ENCODE data around the gene NR1I2.

The NR1I2 gene

DNA sequence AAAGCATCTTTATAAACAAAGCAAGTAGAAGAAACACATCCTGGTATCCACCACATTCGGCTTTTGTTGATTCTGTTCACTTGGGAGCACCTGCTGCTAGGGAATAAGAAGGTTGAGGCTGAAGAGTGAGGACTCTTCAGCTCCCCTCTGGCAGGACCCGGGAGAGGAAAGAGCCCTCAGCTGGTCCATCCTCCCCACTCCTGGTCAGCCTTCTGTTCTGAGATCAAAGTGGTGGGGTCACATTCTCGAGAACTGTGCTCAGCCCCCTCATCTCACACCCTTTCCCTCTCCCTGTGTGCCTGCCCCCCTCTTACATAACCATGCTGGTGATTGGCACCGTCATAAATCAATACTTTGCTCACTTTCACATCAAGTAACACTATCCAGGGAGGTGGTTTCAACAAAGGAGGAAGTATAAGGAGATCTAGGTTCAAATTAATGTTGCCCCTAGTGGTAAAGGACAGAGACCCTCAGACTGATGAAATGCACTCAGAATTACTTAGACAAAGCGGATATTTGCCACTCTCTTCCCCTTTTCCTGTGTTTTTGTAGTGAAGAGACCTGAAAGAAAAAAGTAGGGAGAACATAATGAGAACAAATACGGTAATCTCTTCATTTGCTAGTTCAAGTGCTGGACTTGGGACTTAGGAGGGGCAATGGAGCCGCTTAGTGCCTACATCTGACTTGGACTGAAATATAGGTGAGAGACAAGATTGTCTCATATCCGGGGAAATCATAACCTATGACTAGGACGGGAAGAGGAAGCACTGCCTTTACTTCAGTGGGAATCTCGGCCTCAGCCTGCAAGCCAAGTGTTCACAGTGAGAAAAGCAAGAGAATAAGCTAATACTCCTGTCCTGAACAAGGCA lies at the start of gene NR1I2:
NR1I2 (plus strand) TSS at position 772 of the 869 bp plus-strand sequence.
- no peak within 1 kb of the TSS for H3K4me3 ChIP-seq (ENCODE audit: low read length)
- H3K27me3 ChIP-seq (ENCODE audit: control insufficient read depth, insufficient read depth, low read length), result no peaks in the 10 kb centered on the region
- H3K4me1 ChIP-seq (ENCODE audit: control insufficient read depth, low read depth, low read length), result no peaks in the 10 kb centered on the region
- no peak within 1 kb of the TSS for H3K9ac ChIP-seq (ENCODE audit: low read length)
- no peaks in the 10 kb centered on the region for H3K9me3 ChIP-seq (ENCODE audit: control insufficient read depth, low read depth, low read length)
- no peaks in the 10 kb centered on the region for H3K36me3 ChIP-seq (ENCODE audit: control insufficient read depth, low read depth, low read length)
- H3K27ac ChIP-seq (ENCODE audit: low read length), result no peak within 1 kb of the TSS

DNA sequence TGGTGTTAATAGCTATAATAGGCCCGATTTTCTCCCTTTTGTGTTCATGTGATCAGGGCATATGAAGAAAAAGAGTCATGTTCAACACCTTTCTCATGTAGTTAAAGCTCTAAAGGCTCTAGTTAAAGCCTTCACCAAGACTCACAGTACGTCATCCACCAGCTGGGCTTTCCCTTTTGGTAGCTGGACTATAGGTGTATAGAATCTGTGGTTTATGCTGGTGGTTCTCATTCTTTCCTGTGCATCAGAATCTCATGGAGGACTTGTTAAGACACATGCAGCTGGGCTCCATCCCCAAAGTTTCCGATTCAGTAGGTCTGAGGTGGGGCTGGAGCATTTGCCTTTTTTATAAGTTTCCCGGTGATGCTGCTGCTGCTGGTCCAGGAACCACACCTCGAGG lies 48.1 kb upstream of the NR1I2 start:
- Histone ChIP-seq H3K4me3 (ENCODE audit: low read length) (no peak overlapping the region), H3K27ac (ENCODE audit: low read length) (no peak overlapping the region), H3K9ac (ENCODE audit: low read length) (no peak overlapping the region), H3K4me1 (ENCODE audit: control insufficient read depth, low read depth, low read length) (no peaks in the 10 kb centered on the region), H3K36me3 (ENCODE audit: control insufficient read depth, low read depth, low read length) (no peaks in the 10 kb centered on the region), H3K27me3 (ENCODE audit: control insufficient read depth, insufficient read depth, low read length) (no peaks in the 10 kb centered on the region), H3K9me3 (ENCODE audit: control insufficient read depth, low read depth, low read length) (no peaks in the 10 kb centered on the region)

DNA sequence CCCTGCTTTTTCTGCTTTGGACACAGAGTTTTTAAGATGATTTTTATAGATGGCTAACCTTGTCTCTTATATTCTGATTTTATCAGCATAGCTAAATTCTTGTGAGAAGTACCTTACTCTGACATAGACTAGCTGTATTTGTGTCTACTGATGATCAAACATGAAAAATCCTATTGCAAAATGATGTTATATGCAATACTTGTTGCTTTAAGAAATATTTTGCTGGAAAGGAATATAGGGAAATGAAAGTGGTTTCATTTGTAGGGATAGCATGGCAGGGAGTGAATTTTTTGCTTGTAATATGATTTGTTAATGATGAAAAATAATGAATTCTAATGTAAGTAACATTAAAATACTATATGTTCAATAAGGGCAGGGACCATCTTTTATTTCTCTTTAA lies 43.2 kb upstream of the NR1I2 start:
- no peak overlapping the region for H3K27ac ChIP-seq (ENCODE audit: low read length)
- no peak overlapping the region for H3K9ac ChIP-seq (ENCODE audit: low read length)
- H3K36me3 ChIP-seq (ENCODE audit: control insufficient read depth, low read depth, low read length), result no peaks in the 10 kb centered on the region
- no peaks in the 10 kb centered on the region for H3K27me3 ChIP-seq (ENCODE audit: control insufficient read depth, insufficient read depth, low read length)
- H3K4me1 ChIP-seq (ENCODE audit: control insufficient read depth, low read depth, low read length), result no peaks in the 10 kb centered on the region
- H3K9me3 ChIP-seq (ENCODE audit: control insufficient read depth, low read depth, low read length), result no peaks in the 10 kb centered on the region
- H3K4me3 ChIP-seq (ENCODE audit: low read length), result no peak overlapping the region

DNA sequence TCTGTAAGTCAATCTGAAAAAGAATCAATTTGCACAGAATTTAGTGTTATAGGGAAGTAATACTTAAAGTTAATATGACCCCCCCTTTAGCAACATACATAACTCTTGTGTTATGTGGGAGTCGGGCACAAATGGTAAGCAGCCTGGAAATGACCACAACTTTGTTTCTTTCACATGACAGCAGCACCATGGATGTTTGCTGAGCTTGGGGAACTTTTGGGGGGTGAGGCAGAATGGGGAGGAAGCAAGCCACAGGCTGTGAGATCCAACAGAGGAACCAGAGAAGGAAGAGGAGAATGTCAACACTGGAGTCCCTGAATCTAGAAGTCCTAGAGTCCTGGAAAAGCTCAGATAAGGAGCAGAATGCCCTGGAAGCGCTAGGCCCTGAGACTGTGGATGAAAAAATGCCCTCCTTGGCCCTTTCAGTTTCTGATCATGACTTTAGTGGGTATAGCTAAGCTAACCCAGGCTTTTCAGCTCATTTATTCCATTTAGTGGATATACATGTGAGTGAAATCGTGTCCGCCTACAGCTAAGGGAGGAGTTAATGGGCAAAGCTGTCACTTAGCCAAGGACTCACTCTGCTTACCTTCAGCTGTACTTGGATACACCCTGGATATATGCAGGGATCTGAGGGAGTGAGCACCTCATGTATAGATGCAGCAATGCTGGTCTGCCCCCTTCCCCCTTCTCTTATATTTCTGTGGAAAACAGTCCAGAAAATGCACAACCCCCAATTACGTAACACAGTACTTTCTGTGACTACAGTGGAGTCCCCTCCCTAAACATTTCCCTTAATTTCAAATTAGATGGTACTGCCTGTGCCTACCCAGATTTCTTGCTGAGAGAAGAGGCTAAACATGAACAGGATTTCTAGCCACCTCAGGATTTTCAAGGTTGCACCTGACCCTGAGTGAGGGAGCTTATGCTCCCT lies 40.0 kb upstream of the NR1I2 start:
- Histone ChIP-seq H3K4me1 (ENCODE audit: control insufficient read depth, low read depth, low read length) (no peaks in the 10 kb centered on the region), H3K27ac (ENCODE audit: low read length) (no peak overlapping the region), H3K4me3 (ENCODE audit: low read length) (no peak overlapping the region), H3K9ac (ENCODE audit: low read length) (no peak overlapping the region), H3K9me3 (ENCODE audit: control insufficient read depth, low read depth, low read length) (no peaks in the 10 kb centered on the region), H3K36me3 (ENCODE audit: control insufficient read depth, low read depth, low read length) (no peaks in the 10 kb centered on the region), H3K27me3 (ENCODE audit: control insufficient read depth, insufficient read depth, low read length) (no peaks in the 10 kb centered on the region)

DNA sequence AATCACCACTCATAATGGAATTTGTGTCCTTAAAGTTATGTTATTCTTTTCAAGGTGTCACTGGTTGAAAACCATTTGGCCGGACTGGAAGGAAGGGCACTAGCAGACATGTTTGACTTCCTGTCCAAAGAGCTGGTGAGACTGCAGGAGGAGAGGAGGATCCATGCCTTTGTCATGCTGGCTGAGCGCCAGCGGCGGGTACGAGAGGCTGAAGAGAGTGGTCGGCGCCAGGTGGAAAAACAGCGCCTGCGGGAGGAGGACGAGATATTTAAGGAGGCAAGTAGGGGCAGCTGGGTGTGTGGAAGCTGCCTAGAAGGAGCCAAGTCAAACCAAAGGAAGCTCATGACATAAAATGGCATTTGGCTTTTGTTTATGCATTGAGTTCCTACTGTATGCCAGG lies 38.0 kb upstream of the NR1I2 start:
- H3K9ac ChIP-seq (ENCODE audit: low read length), result no peak overlapping the region
- H3K27me3 ChIP-seq (ENCODE audit: control insufficient read depth, insufficient read depth, low read length), result no peaks in the 10 kb centered on the region
- H3K9me3 ChIP-seq (ENCODE audit: control insufficient read depth, low read depth, low read length), result no peaks in the 10 kb centered on the region
- no peaks in the 10 kb centered on the region for H3K4me1 ChIP-seq (ENCODE audit: control insufficient read depth, low read depth, low read length)
- no peak overlapping the region for H3K4me3 ChIP-seq (ENCODE audit: low read length)
- no peak overlapping the region for H3K27ac ChIP-seq (ENCODE audit: low read length)
- H3K36me3 ChIP-seq (ENCODE audit: control insufficient read depth, low read depth, low read length), result no peaks in the 10 kb centered on the region

DNA sequence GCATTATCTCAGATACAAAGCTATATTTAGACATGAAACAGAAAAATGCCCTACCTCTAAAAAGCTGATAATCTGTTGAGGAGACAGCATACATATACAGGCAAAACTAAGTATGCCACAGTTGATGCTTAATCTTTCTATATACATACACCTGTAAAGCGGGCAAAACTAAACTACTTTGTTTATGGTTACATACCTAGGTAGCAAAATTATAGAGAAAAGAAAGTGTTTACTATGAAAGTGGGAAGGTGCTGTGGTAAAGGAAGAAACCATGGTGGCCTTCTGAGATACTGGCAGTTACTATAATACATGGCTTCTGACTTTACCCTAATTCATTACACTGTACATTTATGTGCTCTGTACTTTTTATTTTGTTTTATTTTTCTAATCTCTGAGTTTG lies 36.0 kb upstream of the NR1I2 start:
- Histone ChIP-seq H3K4me3 (ENCODE audit: low read length) (no peak overlapping the region), H3K36me3 (ENCODE audit: control insufficient read depth, low read depth, low read length) (no peaks in the 10 kb centered on the region), H3K27ac (ENCODE audit: low read length) (no peak overlapping the region), H3K27me3 (ENCODE audit: control insufficient read depth, insufficient read depth, low read length) (no peaks in the 10 kb centered on the region), H3K9ac (ENCODE audit: low read length) (no peak overlapping the region), H3K9me3 (ENCODE audit: control insufficient read depth, low read depth, low read length) (no peaks in the 10 kb centered on the region), H3K4me1 (ENCODE audit: control insufficient read depth, low read depth, low read length) (no peaks in the 10 kb centered on the region)

DNA sequence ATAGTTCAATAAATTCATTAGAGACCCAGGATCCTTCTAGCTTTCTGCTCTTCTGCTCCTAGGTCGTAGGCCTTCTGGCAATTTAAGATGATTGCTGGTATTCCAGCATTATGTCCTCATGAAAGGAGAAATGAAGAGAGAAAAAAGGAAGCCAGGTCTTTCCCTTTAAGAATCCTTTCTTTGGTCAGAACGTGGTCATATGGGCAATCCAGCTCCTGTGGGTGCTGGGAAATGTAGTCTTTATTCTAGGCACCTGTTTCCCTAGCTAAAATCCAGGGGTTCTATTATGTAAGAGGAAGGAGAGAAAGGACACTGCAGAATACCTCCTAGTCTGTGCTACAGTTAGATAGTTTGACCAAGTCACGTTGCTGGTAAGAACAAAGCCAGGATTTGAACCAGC lies 35.5 kb upstream of the NR1I2 start:
- no peaks in the 10 kb centered on the region for H3K27me3 ChIP-seq (ENCODE audit: control insufficient read depth, insufficient read depth, low read length)
- no peaks in the 10 kb centered on the region for H3K36me3 ChIP-seq (ENCODE audit: control insufficient read depth, low read depth, low read length)
- no peaks in the 10 kb centered on the region for H3K4me1 ChIP-seq (ENCODE audit: control insufficient read depth, low read depth, low read length)
- H3K9ac ChIP-seq (ENCODE audit: low read length), result no peak overlapping the region
- no peak overlapping the region for H3K4me3 ChIP-seq (ENCODE audit: low read length)
- H3K27ac ChIP-seq (ENCODE audit: low read length), result no peak overlapping the region
- H3K9me3 ChIP-seq (ENCODE audit: control insufficient read depth, low read depth, low read length), result no peaks in the 10 kb centered on the region

DNA sequence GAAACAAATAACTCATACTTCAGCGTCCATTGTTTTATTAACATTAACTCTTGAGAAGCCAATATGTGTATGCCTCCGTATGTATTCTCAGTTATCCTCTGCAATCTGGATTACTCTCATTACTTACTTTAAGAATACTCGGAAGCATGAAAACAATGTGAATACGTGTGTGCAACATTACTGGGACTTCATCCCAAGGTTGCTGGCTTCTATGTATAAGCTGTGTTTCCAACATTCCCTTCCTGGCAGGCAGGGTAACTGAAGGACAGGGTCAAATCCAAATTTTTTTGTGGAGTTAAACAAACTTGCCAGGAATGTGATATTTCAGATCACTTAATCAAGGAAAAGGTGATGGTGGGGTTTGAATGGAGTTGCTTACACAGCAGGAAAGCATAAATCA lies 34.5 kb upstream of the NR1I2 start:
- H3K9me3 ChIP-seq (ENCODE audit: control insufficient read depth, low read depth, low read length), result no peaks in the 10 kb centered on the region
- no peaks in the 10 kb centered on the region for H3K4me1 ChIP-seq (ENCODE audit: control insufficient read depth, low read depth, low read length)
- no peaks in the 10 kb centered on the region for H3K27me3 ChIP-seq (ENCODE audit: control insufficient read depth, insufficient read depth, low read length)
- H3K27ac ChIP-seq (ENCODE audit: low read length), result no peak overlapping the region
- no peak overlapping the region for H3K9ac ChIP-seq (ENCODE audit: low read length)
- no peak overlapping the region for H3K4me3 ChIP-seq (ENCODE audit: low read length)
- H3K36me3 ChIP-seq (ENCODE audit: control insufficient read depth, low read depth, low read length), result no peaks in the 10 kb centered on the region

DNA sequence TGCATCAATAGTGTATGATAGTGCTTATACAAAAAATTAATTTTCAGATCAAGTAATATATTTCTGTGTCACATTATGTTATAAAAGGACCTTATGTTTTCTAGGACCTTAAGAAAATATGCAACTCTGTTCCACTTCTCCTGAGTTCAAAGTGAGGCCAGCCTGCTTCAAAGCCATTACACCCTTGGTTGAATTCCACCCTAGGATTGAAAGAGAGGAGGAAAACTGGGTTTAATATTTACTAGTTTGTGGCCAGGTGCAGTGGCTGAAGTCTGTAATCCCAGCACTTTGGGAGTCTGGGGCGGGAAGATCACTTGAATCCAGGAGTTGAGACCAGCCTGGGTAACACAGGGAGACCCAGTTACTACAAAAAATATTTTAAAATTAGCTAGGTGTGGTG lies 32.9 kb upstream of the NR1I2 start:
- H3K27me3 ChIP-seq (ENCODE audit: control insufficient read depth, insufficient read depth, low read length), result no peaks in the 10 kb centered on the region
- no peak overlapping the region for H3K9ac ChIP-seq (ENCODE audit: low read length)
- H3K9me3 ChIP-seq (ENCODE audit: control insufficient read depth, low read depth, low read length), result peaks cover 2% of the 10 kb centered on the region
- no peaks in the 10 kb centered on the region for H3K36me3 ChIP-seq (ENCODE audit: control insufficient read depth, low read depth, low read length)
- no peaks in the 10 kb centered on the region for H3K4me1 ChIP-seq (ENCODE audit: control insufficient read depth, low read depth, low read length)
- H3K4me3 ChIP-seq (ENCODE audit: low read length), result no peak overlapping the region
- no peak overlapping the region for H3K27ac ChIP-seq (ENCODE audit: low read length)

DNA sequence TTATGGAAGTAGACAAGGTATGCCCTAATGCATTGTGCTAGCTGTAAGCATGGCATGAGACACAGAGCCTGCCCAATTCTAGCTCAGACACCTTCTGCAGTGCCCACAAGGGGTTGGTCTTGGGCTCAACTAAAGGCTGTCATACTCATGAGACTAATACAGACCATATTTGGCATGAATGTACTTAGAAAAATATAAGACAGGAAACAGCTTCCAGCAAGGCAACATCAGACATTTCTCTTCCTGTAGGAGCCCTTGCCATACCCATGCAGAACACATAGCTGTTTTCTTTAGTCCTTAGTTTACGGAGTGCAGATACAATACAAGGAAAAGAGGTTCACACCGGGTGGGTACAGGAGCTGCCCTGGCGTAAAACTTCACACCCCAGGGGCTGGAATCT lies 30.5 kb upstream of the NR1I2 start:
- Histone ChIP-seq H3K9ac (ENCODE audit: low read length) (no peak overlapping the region), H3K27me3 (ENCODE audit: control insufficient read depth, insufficient read depth, low read length) (no peaks in the 10 kb centered on the region), H3K36me3 (ENCODE audit: control insufficient read depth, low read depth, low read length) (no peaks in the 10 kb centered on the region), H3K27ac (ENCODE audit: low read length) (no peak overlapping the region), H3K4me3 (ENCODE audit: low read length) (no peak overlapping the region), H3K9me3 (ENCODE audit: control insufficient read depth, low read depth, low read length) (peaks cover 2% of the 10 kb centered on the region), H3K4me1 (ENCODE audit: control insufficient read depth, low read depth, low read length) (no peaks in the 10 kb centered on the region)

DNA sequence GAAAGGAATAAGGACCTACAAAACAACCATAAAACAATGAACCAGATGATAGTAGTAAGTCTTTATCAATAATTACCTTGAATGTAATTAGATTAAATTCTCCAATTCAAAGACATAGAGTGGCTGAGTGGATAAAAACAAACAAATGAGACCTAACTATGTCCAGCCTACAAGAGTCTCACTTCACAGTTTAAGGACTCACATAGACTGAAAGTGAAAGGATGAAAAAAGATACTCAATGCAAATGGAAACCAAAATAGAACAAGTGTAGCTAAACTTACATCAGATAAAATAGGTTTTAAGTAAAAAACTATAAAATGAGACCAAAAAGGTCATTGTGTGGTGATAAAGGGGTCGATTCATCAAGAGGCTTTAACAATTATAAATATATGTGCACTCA lies 21.9 kb upstream of the NR1I2 start:
- H3K9ac ChIP-seq (ENCODE audit: low read length), result no peak overlapping the region
- H3K27ac ChIP-seq (ENCODE audit: low read length), result no peak overlapping the region
- H3K9me3 ChIP-seq (ENCODE audit: control insufficient read depth, low read depth, low read length), result no peaks in the 10 kb centered on the region
- no peaks in the 10 kb centered on the region for H3K4me1 ChIP-seq (ENCODE audit: control insufficient read depth, low read depth, low read length)
- no peak overlapping the region for H3K4me3 ChIP-seq (ENCODE audit: low read length)
- H3K36me3 ChIP-seq (ENCODE audit: control insufficient read depth, low read depth, low read length), result no peaks in the 10 kb centered on the region
- H3K27me3 ChIP-seq (ENCODE audit: control insufficient read depth, insufficient read depth, low read length), result no peaks in the 10 kb centered on the region
